ENCODE results near the gene SMYD3. TPM values are rescaled to one million over a fixed set of nuclear protein-coding genes. Genes with fewer than 3 reads are reported as not detected.

The SMYD3 gene
- total and polyA plus RNA-seq, 9 of the 15 experiments (the other 6 are each of a cell fraction or from before 2014, with no cell fraction given): 128 to 440 (median 197) TPM

GRCh38 chr1:246350745-246351144 lies 156.3 kb downstream of the SMYD3 start (continued):
- TF ChIP-seq, protein P1, sequence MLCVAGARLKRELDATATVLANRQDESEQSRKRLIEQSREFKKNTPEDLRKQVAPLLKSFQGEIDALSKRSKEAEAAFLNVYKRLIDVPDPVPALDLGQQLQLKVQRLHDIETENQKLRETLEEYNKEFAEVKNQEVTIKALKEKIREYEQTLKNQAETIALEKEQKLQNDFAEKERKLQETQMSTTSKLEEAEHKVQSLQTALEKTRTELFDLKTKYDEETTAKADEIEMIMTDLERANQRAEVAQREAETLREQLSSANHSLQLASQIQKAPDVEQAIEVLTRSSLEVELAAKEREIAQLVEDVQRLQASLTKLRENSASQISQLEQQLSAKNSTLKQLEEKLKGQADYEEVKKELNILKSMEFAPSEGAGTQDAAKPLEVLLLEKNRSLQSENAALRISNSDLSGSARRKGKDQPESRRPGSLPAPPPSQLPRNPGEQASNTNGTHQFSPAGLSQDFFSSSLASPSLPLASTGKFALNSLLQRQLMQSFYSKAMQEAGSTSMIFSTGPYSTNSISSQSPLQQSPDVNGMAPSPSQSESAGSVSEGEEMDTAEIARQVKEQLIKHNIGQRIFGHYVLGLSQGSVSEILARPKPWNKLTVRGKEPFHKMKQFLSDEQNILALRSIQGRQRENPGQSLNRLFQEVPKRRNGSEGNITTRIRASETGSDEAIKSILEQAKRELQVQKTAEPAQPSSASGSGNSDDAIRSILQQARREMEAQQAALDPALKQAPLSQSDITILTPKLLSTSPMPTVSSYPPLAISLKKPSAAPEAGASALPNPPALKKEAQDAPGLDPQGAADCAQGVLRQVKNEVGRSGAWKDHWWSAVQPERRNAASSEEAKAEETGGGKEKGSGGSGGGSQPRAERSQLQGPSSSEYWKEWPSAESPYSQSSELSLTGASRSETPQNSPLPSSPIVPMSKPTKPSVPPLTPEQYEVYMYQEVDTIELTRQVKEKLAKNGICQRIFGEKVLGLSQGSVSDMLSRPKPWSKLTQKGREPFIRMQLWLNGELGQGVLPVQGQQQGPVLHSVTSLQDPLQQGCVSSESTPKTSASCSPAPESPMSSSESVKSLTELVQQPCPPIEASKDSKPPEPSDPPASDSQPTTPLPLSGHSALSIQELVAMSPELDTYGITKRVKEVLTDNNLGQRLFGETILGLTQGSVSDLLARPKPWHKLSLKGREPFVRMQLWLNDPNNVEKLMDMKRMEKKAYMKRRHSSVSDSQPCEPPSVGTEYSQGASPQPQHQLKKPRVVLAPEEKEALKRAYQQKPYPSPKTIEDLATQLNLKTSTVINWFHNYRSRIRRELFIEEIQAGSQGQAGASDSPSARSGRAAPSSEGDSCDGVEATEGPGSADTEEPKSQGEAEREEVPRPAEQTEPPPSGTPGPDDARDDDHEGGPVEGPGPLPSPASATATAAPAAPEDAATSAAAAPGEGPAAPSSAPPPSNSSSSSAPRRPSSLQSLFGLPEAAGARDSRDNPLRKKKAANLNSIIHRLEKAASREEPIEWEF (CRISPR knock-in tag; IDR thresholded peaks at IDR 0.05): no peak
- TF ChIP-seq, protein P2, sequence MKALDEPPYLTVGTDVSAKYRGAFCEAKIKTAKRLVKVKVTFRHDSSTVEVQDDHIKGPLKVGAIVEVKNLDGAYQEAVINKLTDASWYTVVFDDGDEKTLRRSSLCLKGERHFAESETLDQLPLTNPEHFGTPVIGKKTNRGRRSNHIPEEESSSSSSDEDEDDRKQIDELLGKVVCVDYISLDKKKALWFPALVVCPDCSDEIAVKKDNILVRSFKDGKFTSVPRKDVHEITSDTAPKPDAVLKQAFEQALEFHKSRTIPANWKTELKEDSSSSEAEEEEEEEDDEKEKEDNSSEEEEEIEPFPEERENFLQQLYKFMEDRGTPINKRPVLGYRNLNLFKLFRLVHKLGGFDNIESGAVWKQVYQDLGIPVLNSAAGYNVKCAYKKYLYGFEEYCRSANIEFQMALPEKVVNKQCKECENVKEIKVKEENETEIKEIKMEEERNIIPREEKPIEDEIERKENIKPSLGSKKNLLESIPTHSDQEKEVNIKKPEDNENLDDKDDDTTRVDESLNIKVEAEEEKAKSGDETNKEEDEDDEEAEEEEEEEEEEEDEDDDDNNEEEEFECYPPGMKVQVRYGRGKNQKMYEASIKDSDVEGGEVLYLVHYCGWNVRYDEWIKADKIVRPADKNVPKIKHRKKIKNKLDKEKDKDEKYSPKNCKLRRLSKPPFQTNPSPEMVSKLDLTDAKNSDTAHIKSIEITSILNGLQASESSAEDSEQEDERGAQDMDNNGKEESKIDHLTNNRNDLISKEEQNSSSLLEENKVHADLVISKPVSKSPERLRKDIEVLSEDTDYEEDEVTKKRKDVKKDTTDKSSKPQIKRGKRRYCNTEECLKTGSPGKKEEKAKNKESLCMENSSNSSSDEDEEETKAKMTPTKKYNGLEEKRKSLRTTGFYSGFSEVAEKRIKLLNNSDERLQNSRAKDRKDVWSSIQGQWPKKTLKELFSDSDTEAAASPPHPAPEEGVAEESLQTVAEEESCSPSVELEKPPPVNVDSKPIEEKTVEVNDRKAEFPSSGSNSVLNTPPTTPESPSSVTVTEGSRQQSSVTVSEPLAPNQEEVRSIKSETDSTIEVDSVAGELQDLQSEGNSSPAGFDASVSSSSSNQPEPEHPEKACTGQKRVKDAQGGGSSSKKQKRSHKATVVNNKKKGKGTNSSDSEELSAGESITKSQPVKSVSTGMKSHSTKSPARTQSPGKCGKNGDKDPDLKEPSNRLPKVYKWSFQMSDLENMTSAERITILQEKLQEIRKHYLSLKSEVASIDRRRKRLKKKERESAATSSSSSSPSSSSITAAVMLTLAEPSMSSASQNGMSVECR (CRISPR knock-in tag; IDR thresholded peaks at IDR 0.05): no peak
- no peak for TF ChIP-seq ATF4 (CRISPR knock-in tag; IDR thresholded peaks at IDR 0.05)
- TF ChIP-seq, protein P3, sequence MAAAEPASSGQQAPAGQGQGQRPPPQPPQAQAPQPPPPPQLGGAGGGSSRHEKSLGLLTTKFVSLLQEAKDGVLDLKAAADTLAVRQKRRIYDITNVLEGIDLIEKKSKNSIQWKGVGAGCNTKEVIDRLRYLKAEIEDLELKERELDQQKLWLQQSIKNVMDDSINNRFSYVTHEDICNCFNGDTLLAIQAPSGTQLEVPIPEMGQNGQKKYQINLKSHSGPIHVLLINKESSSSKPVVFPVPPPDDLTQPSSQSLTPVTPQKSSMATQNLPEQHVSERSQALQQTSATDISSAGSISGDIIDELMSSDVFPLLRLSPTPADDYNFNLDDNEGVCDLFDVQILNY (CRISPR knock-in tag; IDR thresholded peaks at IDR 0.05): no peak
- TF ChIP-seq, protein P4, sequence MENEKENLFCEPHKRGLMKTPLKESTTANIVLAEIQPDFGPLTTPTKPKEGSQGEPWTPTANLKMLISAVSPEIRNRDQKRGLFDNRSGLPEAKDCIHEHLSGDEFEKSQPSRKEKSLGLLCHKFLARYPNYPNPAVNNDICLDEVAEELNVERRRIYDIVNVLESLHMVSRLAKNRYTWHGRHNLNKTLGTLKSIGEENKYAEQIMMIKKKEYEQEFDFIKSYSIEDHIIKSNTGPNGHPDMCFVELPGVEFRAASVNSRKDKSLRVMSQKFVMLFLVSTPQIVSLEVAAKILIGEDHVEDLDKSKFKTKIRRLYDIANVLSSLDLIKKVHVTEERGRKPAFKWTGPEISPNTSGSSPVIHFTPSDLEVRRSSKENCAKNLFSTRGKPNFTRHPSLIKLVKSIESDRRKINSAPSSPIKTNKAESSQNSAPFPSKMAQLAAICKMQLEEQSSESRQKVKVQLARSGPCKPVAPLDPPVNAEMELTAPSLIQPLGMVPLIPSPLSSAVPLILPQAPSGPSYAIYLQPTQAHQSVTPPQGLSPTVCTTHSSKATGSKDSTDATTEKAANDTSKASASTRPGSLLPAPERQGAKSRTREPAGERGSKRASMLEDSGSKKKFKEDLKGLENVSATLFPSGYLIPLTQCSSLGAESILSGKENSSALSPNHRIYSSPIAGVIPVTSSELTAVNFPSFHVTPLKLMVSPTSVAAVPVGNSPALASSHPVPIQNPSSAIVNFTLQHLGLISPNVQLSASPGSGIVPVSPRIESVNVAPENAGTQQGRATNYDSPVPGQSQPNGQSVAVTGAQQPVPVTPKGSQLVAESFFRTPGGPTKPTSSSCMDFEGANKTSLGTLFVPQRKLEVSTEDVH (IDR thresholded peaks at IDR 0.05; ENCODE audit: low read depth, partially characterized antibody): no peak
- no peak for TF ChIP-seq PTBP1 (IDR thresholded peaks at IDR 0.05; ENCODE audit: low read depth, low read length)
- TF ChIP-seq BRF2 (IDR thresholded peaks at IDR 0.05; ENCODE audit: borderline replicate concordance, insufficient read depth, insufficient read length): no peak
- no peak for TF ChIP-seq MTA1 (IDR thresholded peaks at IDR 0.05; ENCODE audit: borderline replicate concordance)
- TF ChIP-seq FOXA3 (CRISPR knock-in tag; conservative IDR thresholded peaks at IDR 0.05 in 1 of 2, IDR thresholded peaks at IDR 0.05 in 1 of 2): peak in 1 of 2 experiments; percentile 46; a peak in 1 of 4 replicates

Measured in K562 (cell line).